Thyroid gland (tissue), 4 donors: Measurements from ENCODE around the gene PHB1. TPM values are rescaled to one million over a fixed set of nuclear protein-coding genes. Genes with fewer than 3 reads are reported as not detected.

Experiments used
- DNase-seq, 2 donors: peaks; one replicate each; pipeline ENCODE4 v3.0.0-alpha.2; 2019
- H3K27ac ChIP-seq, 3 donors: fragments of 200-600 bp; sonication (generic); 1 replicate in 2 of 3; 2 replicates in 1 of 3; pipeline ENCODE4 v1.5.1; 2016 to 2019; ENCODE audit warnings: mild to moderate bottlenecking in 1 of 3, moderate library complexity in 1 of 3
- H3K27me3 ChIP-seq: fragments of 200-600 bp; sonication (generic); one replicate; pipeline ENCODE4 v1.5.1; 2019
- H3K36me3 ChIP-seq, 2 donors: fragments of 200-600 bp; sonication (generic); one replicate each; pipeline ENCODE4 v1.5.1; 2016 to 2019
- H3K4me1 ChIP-seq, 2 donors: fragments of 200-600 bp; sonication (generic); one replicate each; pipeline ENCODE4 v1.5.1; 2017 to 2019
- H3K4me3 ChIP-seq, 3 donors: fragments of 200-600 bp; sonication (generic); replicated peaks in 1 of 3; 1 replicate in 2 of 3; 2 replicates in 1 of 3; pipeline ENCODE4 v1.5.1; 2016; ENCODE audit warnings: mild to moderate bottlenecking in 1 of 3
- H3K9me3 ChIP-seq: fragments of 200-600 bp; sonication (generic); one replicate; pipeline ENCODE4 v1.5.1; 2017
- CTCF ChIP-seq, 6 experiments: fragments of 200-600 bp in 3 of 6; fragments of 450-650 bp in 3 of 6; sonication (generic) in 3 of 6; IDR thresholded peaks; one replicate each; pipeline ENCODE4 v1.5.1; 2016 to 2019; ENCODE audit warnings: antibody characterized with exemption in 6 of 6, mild to moderate bottlenecking in 2 of 6, inconsistent platforms in 1 of 6, moderate library complexity in 1 of 6
- POLR2A ChIP-seq, 2 donors: fragments of 450-650 bp; IDR thresholded peaks; one replicate each; pipeline ENCODE4 v1.6.1; 2017; ENCODE audit warnings: antibody characterized with exemption in 2 of 2, mild to moderate bottlenecking in 2 of 2, moderate library complexity in 1 of 2
- WGBS, 2 donors: methylation state at CpG; one replicate each; pipeline ENCODE4 v1.1.5; 2017; 5-methylcytosine and 5-hydroxymethylcytosine counted together
- intact Hi-C: fragments of 100-400 bp; cut with DNase I; formaldehyde crosslinking; loops from one replicate; pipeline ENCODE4 v1.15.1; 2023
- total RNA-seq, 4 donors: library from RNA; depleted of rRNA; stranded (reverse); fragments of >200 nt; gene quantifications; one replicate each; pipeline ENCODE4 v1.2.3, GENCODE V29; 2016

Gene PHB1
- total RNA-seq, 4 donors from 2014 or later = 77.5 to 129 (median 103) TPM

DNA sequence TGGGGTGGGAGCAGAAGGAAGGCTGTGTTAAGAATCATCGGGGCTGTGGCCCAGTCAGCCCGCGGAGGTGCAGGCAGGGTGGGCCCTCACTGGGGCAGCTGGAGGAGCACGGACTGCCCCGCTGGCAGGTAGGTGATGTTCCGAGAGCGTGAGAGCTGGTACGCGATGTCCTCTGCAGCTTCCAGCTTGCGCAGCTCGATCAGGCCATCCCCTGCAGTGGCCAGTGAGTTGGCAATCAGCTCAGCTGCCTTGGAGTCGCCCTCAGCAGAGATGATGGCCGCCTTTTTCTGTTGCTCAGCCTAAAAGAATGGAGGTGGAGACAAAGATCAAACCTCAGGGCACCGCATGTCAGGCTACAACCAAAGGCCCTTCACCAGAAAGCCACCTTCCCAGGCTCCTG lies 9.8 kb downstream of the PHB1 start:
- WGBS, 2 donors = 90 to 96% methylated on average over 14 of the region's 14 CpGs
- no peak overlapping the region for H3K27ac ChIP-seq
- intact Hi-C loops = no loop called here

GRCh38 chr17:49404361-49404760 lies 10.3 kb downstream of the PHB1 start:
- DNase-seq = no peak
- Histone ChIP-seq H3K27ac (no peak overlapping the region), H3K27me3 (no peaks in the 10 kb centered on the region), H3K36me3 (peaks cover 45 to 55% of the 10 kb centered on the region in 2 donors), H3K9me3 (no peaks in the 10 kb centered on the region), H3K4me3 (no peak overlapping the region), H3K4me1 (peaks cover 3 to 7% of the 10 kb centered on the region in 2 donors)
- TF ChIP-seq POLR2A (IDR thresholded peaks at IDR 0.05) = no peak
- no peak for TF ChIP-seq CTCF (IDR thresholded peaks at IDR 0.05)
- intact Hi-C loops = no loop called here
- 88 to 90% methylated on average over 9 to 12 of the region's 12 CpGs for WGBS, 2 donors

More for the DNA sequence above, 9.8 kb downstream of the PHB1 start:
- Histone ChIP-seq H3K4me1 (peaks cover 3 to 7% of the 10 kb centered on the region in 2 donors), H3K36me3 (peaks cover 47 to 55% of the 10 kb centered on the region in 2 donors), H3K4me3 (no peak overlapping the region), H3K27me3 (no peaks in the 10 kb centered on the region), H3K9me3 (no peaks in the 10 kb centered on the region)
- no peak for DNase-seq
- TF ChIP-seq CTCF (IDR thresholded peaks at IDR 0.05) = no peak
- TF ChIP-seq POLR2A (IDR thresholded peaks at IDR 0.05) = no peak

GRCh38 chr17:49403514-49404289 lies 11.0 kb downstream of the PHB1 start:
- DNase-seq = no peak
- whole genome bisulfite sequencing, 2 donors = 86 to 89% methylated on average over 6 to 10 of the region's 10 CpGs
- Histone ChIP-seq H3K36me3 (peaks cover 39 to 49% of the 10 kb centered on the region in 2 donors), H3K27me3 (no peaks in the 10 kb centered on the region), H3K4me3 (no peak overlapping the region), H3K9me3 (no peaks in the 10 kb centered on the region), H3K27ac (no peak overlapping the region), H3K4me1 (peaks cover 3 to 7% of the 10 kb centered on the region in 2 donors)
- intact Hi-C loops = no loop called here
- TF ChIP-seq CTCF (IDR thresholded peaks at IDR 0.05) = no peak
- no peak for TF ChIP-seq POLR2A (IDR thresholded peaks at IDR 0.05)

DNA sequence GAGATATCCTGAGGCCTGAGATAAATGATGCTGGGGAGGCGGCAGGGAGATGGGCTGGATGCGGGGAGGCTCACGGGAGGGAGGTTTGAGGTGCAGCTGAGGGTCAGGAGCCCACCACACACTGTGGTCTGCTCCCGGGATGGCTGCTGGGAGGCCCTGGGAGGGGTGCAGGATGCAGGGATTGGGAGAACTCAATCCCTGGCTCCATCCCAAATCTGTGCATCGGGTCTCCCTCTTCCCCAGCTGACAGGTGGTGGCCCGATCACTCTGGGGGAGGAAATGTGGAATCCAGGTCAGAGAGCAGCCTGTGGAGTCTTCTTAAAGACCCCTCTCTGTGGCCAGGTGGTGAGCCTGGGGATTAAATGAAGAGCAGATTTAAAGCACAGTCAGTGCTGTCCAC lies 12.0 kb downstream of the PHB1 start:
- 78 to 83% methylated on average over 6 of the region's 6 CpGs for WGBS, 2 donors
- no peak overlapping the region for H3K4me3 ChIP-seq
- H3K4me1 ChIP-seq = no peaks in the 10 kb centered on the region
- intact Hi-C loops = no loop called here
- H3K9me3 ChIP-seq = no peaks in the 10 kb centered on the region
- no peaks in the 10 kb centered on the region for H3K27me3 ChIP-seq
- H3K27ac ChIP-seq = no peak overlapping the region
- DNase-seq = no peak
- no peak for TF ChIP-seq CTCF (IDR thresholded peaks at IDR 0.05)
- H3K36me3 ChIP-seq = peaks cover 32 to 42% of the 10 kb centered on the region in 2 donors

GRCh38 chr17:49401971-49402611 lies 12.6 kb downstream of the PHB1 start:
- no peaks in the 10 kb centered on the region for H3K4me1 ChIP-seq
- no peak overlapping the region for H3K4me3 ChIP-seq
- no peaks in the 10 kb centered on the region for H3K9me3 ChIP-seq
- WGBS, 2 donors = 81 to 82% methylated on average over 6 of the region's 6 CpGs
- intact Hi-C loops = no loop called here
- H3K27ac ChIP-seq = no peak overlapping the region
- no peak for DNase-seq
- peaks cover 26 to 36% of the 10 kb centered on the region in 2 donors for H3K36me3 ChIP-seq
- no peaks in the 10 kb centered on the region for H3K27me3 ChIP-seq
- TF ChIP-seq CTCF (IDR thresholded peaks at IDR 0.05) (no peak), POLR2A (IDR thresholded peaks at IDR 0.05) (no peak)
